Kidney tubule cell (primary cell): ENCODE data around the gene LMF1.

Experiments used
- DNase-seq: peaks from one replicate; pipeline ENCODE4 v3.0.0-alpha.2; 2018; ENCODE audit warnings: low spot score

LMF1 gene

GRCh38 chr16:881219-882097 is 89.3 kb downstream of the LMF1 start:
- no peak for DNase-seq

- DNase-seq, result no peak
Observed at GRCh38 chr16:880471-881171, 90.2 kb downstream of the LMF1 start.

GRCh38 chr16:879986-880385 is 90.8 kb downstream of the LMF1 start:
- no peak for DNase-seq

- no peak for DNase-seq
Observed at GRCh38 chr16:879461-879861, 91.3 kb downstream of the LMF1 start.

- no peak for DNase-seq
Observed at GRCh38 chr16:878886-879285, 91.9 kb downstream of the LMF1 start.

GRCh38 chr16:878072-878784 is 92.6 kb downstream of the LMF1 start:
- DNase-seq, result no peak

GRCh38 chr16:877242-878071 is 93.3 kb downstream of the LMF1 start:
- DNase-seq, result no peak

GRCh38 chr16:876523-877241 is 94.1 kb downstream of the LMF1 start:
- no peak for DNase-seq

- DNase-seq, result no peak
Observed at GRCh38 chr16:876041-876335, 94.8 kb downstream of the LMF1 start.

GRCh38 chr16:875182-876040 is 95.4 kb downstream of the LMF1 start:
- no peak for DNase-seq

- DNase-seq, result no peak
Observed at GRCh38 chr16:874366-875181, 96.2 kb downstream of the LMF1 start.

GRCh38 chr16:873889-874288 is 96.9 kb downstream of the LMF1 start:
- no peak for DNase-seq

- DNase-seq, result no peak
Observed at GRCh38 chr16:873243-873661, 97.5 kb downstream of the LMF1 start.

GRCh38 chr16:872436-873242 is 98.1 kb downstream of the LMF1 start:
- no peak for DNase-seq

GRCh38 chr16:871562-872345 is 99.0 kb downstream of the LMF1 start:
- DNase-seq, result no peak

GRCh38 chr16:870856-871561 is 99.8 kb downstream of the LMF1 start:
- DNase-seq, result no peak
